Measurements from ENCODE around the gene SCN5A. TPM values are rescaled to one million over a fixed set of nuclear protein-coding genes. Genes with fewer than 3 reads are reported as not detected.

The SCN5A gene
- total and polyA plus RNA-seq, 3 donors from 2014 or later = 0.63 to 0.99 (median 0.73) TPM

- H3K27me3 ChIP-seq = no peaks in the 10 kb centered on the region
- H3K4me1 ChIP-seq = no peaks in the 10 kb centered on the region
- H3K9me3 ChIP-seq = no peaks in the 10 kb centered on the region
- H3K27ac ChIP-seq = no peak overlapping the region
- 93 to 98% methylated on average over 2 of the region's 2 CpGs for WGBS, 2 donors
- H3K36me3 ChIP-seq (ENCODE audit: low read depth, missing control alignments) = no peaks in the 10 kb centered on the region
- no peak for DNase-seq
- intact Hi-C loops (cut with DNase I; ENCODE audit: low total_unique reads) = no loop called here
- no peak for TF ChIP-seq POLR2A (IDR thresholded peaks at IDR 0.05)
- TF ChIP-seq, protein P1, sequence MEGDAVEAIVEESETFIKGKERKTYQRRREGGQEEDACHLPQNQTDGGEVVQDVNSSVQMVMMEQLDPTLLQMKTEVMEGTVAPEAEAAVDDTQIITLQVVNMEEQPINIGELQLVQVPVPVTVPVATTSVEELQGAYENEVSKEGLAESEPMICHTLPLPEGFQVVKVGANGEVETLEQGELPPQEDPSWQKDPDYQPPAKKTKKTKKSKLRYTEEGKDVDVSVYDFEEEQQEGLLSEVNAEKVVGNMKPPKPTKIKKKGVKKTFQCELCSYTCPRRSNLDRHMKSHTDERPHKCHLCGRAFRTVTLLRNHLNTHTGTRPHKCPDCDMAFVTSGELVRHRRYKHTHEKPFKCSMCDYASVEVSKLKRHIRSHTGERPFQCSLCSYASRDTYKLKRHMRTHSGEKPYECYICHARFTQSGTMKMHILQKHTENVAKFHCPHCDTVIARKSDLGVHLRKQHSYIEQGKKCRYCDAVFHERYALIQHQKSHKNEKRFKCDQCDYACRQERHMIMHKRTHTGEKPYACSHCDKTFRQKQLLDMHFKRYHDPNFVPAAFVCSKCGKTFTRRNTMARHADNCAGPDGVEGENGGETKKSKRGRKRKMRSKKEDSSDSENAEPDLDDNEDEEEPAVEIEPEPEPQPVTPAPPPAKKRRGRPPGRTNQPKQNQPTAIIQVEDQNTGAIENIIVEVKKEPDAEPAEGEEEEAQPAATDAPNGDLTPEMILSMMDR (IDR thresholded peaks at IDR 0.05) = no peak
- no peak overlapping the region for H3K4me3 ChIP-seq
Measured at GRCh38 chr3:38553071-38553470, 96.4 kb downstream of the SCN5A start.

DNA sequence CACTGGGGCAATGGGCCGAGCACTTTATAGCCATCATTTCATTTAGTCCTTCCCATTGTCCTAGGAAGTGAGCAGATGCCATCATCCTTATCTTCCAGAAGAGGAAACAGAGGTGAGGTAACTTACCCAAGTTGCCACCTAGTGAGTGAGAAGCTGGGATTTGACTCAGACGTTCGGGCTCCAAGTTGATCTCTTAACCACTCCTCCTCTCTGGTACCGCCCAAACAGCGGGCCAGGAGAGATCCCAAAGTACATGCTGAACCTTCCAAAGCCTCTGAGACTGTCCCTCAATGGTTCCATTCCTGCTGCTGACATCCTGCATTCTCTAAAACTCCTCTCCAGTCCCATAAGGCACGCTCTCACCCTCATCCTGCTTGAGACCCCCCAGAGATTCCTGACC is 97.1 kb downstream of the SCN5A start:
- Histone ChIP-seq H3K9me3 (no peaks in the 10 kb centered on the region), H3K36me3 (ENCODE audit: low read depth, missing control alignments) (no peaks in the 10 kb centered on the region), H3K4me1 (no peaks in the 10 kb centered on the region), H3K27me3 (no peaks in the 10 kb centered on the region), H3K4me3 (no peak overlapping the region), H3K27ac (no peak overlapping the region)
- intact Hi-C loops (cut with DNase I; ENCODE audit: low total_unique reads) = no loop called here
- no peak for TF ChIP-seq POLR2A (IDR thresholded peaks at IDR 0.05)
- TF ChIP-seq, protein P1 (IDR thresholded peaks at IDR 0.05) = no peak
- DNase-seq = no peak
- 83 to 84% methylated on average over 6 of the region's 6 CpGs for WGBS, 2 donors

GRCh38 chr3:38551026-38551832 is 98.3 kb downstream of the SCN5A start:
- Histone ChIP-seq H3K9me3 (no peaks in the 10 kb centered on the region), H3K27ac (no peak overlapping the region), H3K4me3 (no peak overlapping the region), H3K27me3 (no peaks in the 10 kb centered on the region), H3K4me1 (no peaks in the 10 kb centered on the region), H3K36me3 (ENCODE audit: low read depth, missing control alignments) (no peaks in the 10 kb centered on the region)
- no peak for TF ChIP-seq POLR2A (IDR thresholded peaks at IDR 0.05)
- TF ChIP-seq, protein P1 (IDR thresholded peaks at IDR 0.05) = no peak
- DNase-seq = no peak
- intact Hi-C loops (cut with DNase I; ENCODE audit: low total_unique reads) = no loop called here
- 95% methylated on average over 30 of the region's 30 CpGs for WGBS, 2 donors

DNA sequence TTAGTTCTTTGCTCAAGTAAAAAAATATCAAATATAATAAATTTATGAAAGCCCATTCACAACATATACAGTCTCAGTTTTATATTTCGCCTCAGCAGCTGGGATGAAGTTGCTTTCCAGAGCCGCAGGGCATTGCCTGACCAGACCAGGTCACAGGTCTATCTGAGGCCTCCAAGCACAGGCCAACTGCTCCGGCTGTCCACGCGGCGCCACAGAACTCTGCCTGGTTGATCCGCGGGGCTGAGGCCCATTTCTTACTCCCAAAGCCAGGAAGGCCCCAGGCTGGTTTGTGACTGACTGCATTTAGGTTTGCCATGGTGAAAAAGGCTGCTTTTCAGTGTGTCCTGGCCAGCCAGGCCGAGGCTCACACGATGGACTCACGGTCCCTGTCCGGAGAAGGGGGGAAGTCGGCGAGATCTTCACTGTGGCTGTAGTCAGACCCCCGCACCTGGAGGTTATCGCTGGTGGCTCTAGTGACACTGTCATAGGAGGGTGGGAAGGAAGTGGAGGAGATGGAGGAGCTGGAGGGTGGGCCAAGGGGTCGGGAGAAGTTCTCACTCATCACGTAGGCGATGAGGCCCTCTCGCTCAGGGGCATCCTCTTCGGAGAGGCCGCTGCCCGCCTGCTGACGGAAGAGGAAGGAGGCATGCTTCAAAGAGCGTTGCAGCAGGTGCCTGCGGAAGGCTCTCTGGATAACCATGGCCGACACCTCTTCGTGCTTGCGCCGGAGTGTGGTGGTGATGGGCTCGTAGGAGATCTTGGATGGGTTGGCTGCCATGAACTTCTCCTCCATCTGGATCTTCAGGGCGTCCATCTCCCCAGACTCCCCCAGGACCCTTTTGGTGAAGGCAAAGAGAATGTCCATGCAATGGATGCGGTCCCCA is 99.3 kb downstream of the SCN5A start:
- intact Hi-C loops (cut with DNase I; ENCODE audit: low total_unique reads) = no loop called here
- 96 to 97% methylated on average over 31 to 33 of the region's 33 CpGs for WGBS, 2 donors
- Histone ChIP-seq H3K4me1 (no peaks in the 10 kb centered on the region), H3K9me3 (no peaks in the 10 kb centered on the region), H3K27me3 (no peaks in the 10 kb centered on the region), H3K27ac (no peak overlapping the region), H3K36me3 (ENCODE audit: low read depth, missing control alignments) (no peaks in the 10 kb centered on the region), H3K4me3 (no peak overlapping the region)
- DNase-seq = peak; percentile 2
- TF ChIP-seq POLR2A (IDR thresholded peaks at IDR 0.05) = no peak
- TF ChIP-seq, protein P1 (IDR thresholded peaks at IDR 0.05) = no peak
